ENCODE data around the gene SPG21. TPM values are rescaled to one million over a fixed set of nuclear protein-coding genes. Genes with fewer than 3 reads are reported as not detected.

Gene SPG21
- total and polyA plus RNA-seq, 12 donors = 51.1 to 121 (median 91.5) TPM

DNA sequence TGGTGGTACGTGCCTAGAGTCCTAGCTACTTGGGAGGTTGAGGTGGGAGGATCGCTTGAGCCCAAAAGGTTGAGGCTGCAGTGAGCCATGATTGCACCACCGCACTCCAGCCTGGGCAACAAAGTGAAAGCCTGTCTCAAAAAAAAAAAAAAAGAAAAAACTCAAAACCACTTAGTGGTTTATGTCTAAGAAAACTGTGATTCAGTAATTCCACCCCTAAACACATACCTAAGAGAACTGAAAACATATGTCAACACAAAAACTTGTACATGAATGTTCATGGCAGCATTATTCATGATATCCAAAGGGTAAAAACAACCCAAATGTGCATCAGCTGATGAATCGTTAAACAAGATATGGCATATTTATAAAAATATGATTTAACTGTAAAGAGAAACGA, 14.3 kb downstream of the SPG21 start:
- Histone ChIP-seq H3K9me3 (replicated peaks in 1 of 3) (no peaks in the 10 kb centered on the region), H3K27ac (no peak overlapping the region), H3K27me3 (no peaks in the 10 kb centered on the region), H3K36me3 (replicated peaks in 1 of 2) (peaks cover 0 to 79% of the 10 kb centered on the region in 2 donors), H3K4me1 (replicated peaks in 1 of 2) (no peaks in the 10 kb centered on the region), H3K4me3 (no peak overlapping the region)
- TF ChIP-seq, protein P1, sequence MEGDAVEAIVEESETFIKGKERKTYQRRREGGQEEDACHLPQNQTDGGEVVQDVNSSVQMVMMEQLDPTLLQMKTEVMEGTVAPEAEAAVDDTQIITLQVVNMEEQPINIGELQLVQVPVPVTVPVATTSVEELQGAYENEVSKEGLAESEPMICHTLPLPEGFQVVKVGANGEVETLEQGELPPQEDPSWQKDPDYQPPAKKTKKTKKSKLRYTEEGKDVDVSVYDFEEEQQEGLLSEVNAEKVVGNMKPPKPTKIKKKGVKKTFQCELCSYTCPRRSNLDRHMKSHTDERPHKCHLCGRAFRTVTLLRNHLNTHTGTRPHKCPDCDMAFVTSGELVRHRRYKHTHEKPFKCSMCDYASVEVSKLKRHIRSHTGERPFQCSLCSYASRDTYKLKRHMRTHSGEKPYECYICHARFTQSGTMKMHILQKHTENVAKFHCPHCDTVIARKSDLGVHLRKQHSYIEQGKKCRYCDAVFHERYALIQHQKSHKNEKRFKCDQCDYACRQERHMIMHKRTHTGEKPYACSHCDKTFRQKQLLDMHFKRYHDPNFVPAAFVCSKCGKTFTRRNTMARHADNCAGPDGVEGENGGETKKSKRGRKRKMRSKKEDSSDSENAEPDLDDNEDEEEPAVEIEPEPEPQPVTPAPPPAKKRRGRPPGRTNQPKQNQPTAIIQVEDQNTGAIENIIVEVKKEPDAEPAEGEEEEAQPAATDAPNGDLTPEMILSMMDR (IDR thresholded peaks at IDR 0.05) = no peak
- TF ChIP-seq POLR2A (IDR thresholded peaks at IDR 0.05) = no peak
- 86 to 98% (median 91%) methylated on average over 5 of the region's 5 CpGs for WGBS, 4 donors
- intact Hi-C loops (cut with DNase I) = no loop called here
- no peak for DNase-seq

GRCh38 chr15:64970698-64971097, 19.0 kb downstream of the SPG21 start:
- intact Hi-C loops (cut with DNase I) = no loop called here
- no peaks in the 10 kb centered on the region for H3K4me1 ChIP-seq (replicated peaks in 1 of 2)
- TF ChIP-seq, protein P1 (IDR thresholded peaks at IDR 0.05) = no peak
- no peak for TF ChIP-seq POLR2A (IDR thresholded peaks at IDR 0.05)
- WGBS, 4 donors = 84 to 91% (median 86%) methylated on average over 7 of the region's 7 CpGs
- no peak overlapping the region for H3K4me3 ChIP-seq
- no peaks in the 10 kb centered on the region for H3K27me3 ChIP-seq
- no peaks in the 10 kb centered on the region for H3K9me3 ChIP-seq (replicated peaks in 1 of 3)
- H3K36me3 ChIP-seq (replicated peaks in 1 of 2) = peaks cover 0 to 74% of the 10 kb centered on the region in 2 donors
- DNase-seq = no peak
- H3K27ac ChIP-seq = no peak overlapping the region

DNA sequence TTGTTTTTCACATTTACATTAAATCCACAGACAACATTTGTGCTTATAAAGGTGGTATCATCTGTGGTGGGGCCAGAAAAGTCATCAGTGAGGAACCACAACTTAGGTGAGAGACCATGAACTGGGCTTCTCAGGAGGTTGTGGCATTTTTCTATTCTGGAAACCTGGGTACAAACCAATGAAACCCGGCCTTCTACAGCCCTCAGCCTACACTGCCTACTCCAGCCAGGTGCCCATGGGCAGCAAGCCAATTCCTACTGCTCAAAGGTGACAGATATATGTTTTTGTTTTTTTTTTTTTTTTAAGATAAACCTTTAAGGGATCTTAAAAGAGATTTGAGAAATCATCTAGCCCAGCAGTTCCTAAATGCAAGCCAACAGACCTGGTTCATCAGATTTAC, 20.3 kb downstream of the SPG21 start:
- WGBS, 4 donors = 94 to 100% (median 100%) methylated on average over 1 of the region's 1 CpG
- no peak for TF ChIP-seq POLR2A (IDR thresholded peaks at IDR 0.05)
- TF ChIP-seq, protein P1 (IDR thresholded peaks at IDR 0.05) = no peak
- no peaks in the 10 kb centered on the region for H3K9me3 ChIP-seq (replicated peaks in 1 of 3)

GRCh38 chr15:64961013-64961412, 28.7 kb downstream of the SPG21 start:
- Histone ChIP-seq H3K4me3 (no peak overlapping the region), H3K27me3 (no peaks in the 10 kb centered on the region), H3K9me3 (replicated peaks in 1 of 3) (no peaks in the 10 kb centered on the region), H3K27ac (no peak overlapping the region), H3K4me1 (replicated peaks in 1 of 2) (no peaks in the 10 kb centered on the region), H3K36me3 (replicated peaks in 1 of 2) (peaks cover 0 to 90% of the 10 kb centered on the region in 2 donors)
- intact Hi-C loops (cut with DNase I) = no loop called here
- TF ChIP-seq, protein P1 (IDR thresholded peaks at IDR 0.05) = no peak
- DNase-seq = no peak
- WGBS, 4 donors = 82 to 93% (median 88%) methylated on average over 5 of the region's 5 CpGs

More for the DNA sequence above, 20.3 kb downstream of the SPG21 start:
- Histone ChIP-seq H3K27ac (no peak overlapping the region), H3K27me3 (no peaks in the 10 kb centered on the region), H3K36me3 (replicated peaks in 1 of 2) (peaks cover 0 to 73% of the 10 kb centered on the region in 2 donors), H3K4me1 (replicated peaks in 1 of 2) (no peaks in the 10 kb centered on the region), H3K4me3 (no peak overlapping the region)
- intact Hi-C loops (cut with DNase I) = no loop called here
- no peak for DNase-seq
